HEK293 (cell line): ENCODE data around the gene GRIPAP1.

Experiments
- CTCF ChIA-PET: fragments of 350-600 bp; formaldehyde crosslinking; extraction: SDS; loops from one replicate; lab custom pipeline; 2021; ENCODE audit warnings: antibody characterized with exemption; lab: Yijun Ruan, JAX
- POLR2A ChIA-PET: fragments of 300-600 bp; formaldehyde crosslinking; extraction: SDS; loops from one replicate; lab custom pipeline; 2020; ENCODE audit warnings: antibody characterized with exemption, inconsistent platforms; lab: Yijun Ruan, JAX
- H3K27ac ChIP-seq: fragments of 200-500 bp; sonication (Bioruptor generic); 2 replicates; pipeline ENCODE4 v1.5.1; 2014; ENCODE audit warnings: low read depth, low read length, control low read depth, inconsistent platforms; ENCODE audit errors: extremely low read depth
- H3K36me3 ChIP-seq, 2 experiments: fragments of 200-500 bp in 1 of 2; sonication (Bioruptor generic) in 1 of 2; 1 replicate in 1 of 2; 2 replicates in 1 of 2; pipeline ENCODE4 v1.5.1; 2014 to 2017; ENCODE audit warnings: inconsistent platforms in 2 of 2, low read length in 2 of 2; ENCODE audit not compliant: control insufficient read depth in 2 of 2, insufficient read depth in 1 of 2
- H3K4me1 ChIP-seq: fragments of 200-500 bp; sonication (Bioruptor generic); 2 replicates; pipeline ENCODE4 v1.5.1; 2014; ENCODE audit warnings: mild to moderate bottlenecking, low read length, inconsistent platforms; ENCODE audit not compliant: control insufficient read depth, insufficient read depth
- H3K4me3 ChIP-seq: 2 replicates; pipeline ENCODE4 v1.5.1; 2011; ENCODE audit warnings: low read depth, mild to moderate bottlenecking, control low read depth, low read length, moderate library complexity
- H3K9me3 ChIP-seq: fragments of 200-500 bp; sonication (Bioruptor generic); 2 replicates; pipeline ENCODE4 v1.5.1; 2014; ENCODE audit warnings: low read depth, low read length, inconsistent platforms; ENCODE audit not compliant: control insufficient read depth, insufficient read depth
- CTCF ChIP-seq: fragments of 450-650 bp; formaldehyde crosslinking; IDR thresholded peaks from 2 replicates; pipeline ENCODE4 v1.5.1; 2016; ENCODE audit warnings: missing biosample characterization, missing genetic modification characterization
- GFI1B ChIP-seq: fragments of 450-650 bp; formaldehyde crosslinking; IDR thresholded peaks from 2 replicates; pipeline ENCODE4 v1.5.1; 2016; ENCODE audit warnings: missing biosample characterization, missing genetic modification characterization
- KLF10 ChIP-seq: fragments of 450-650 bp; IDR thresholded peaks from 2 replicates; pipeline ENCODE4 v1.5.1; 2018; ENCODE audit warnings: missing biosample characterization, mild to moderate bottlenecking, missing genetic modification characterization
- PRDM1 ChIP-seq: fragments of 450-650 bp; formaldehyde crosslinking; IDR thresholded peaks from 2 replicates; pipeline ENCODE4; 2016; ENCODE audit warnings: missing biosample characterization, missing genetic modification characterization
- SETDB1 ChIP-seq: IDR thresholded peaks from one replicate; pipeline ENCODE4 v1.6.1; 2017; ENCODE audit warnings: mild to moderate bottlenecking, low read length, moderate library complexity, mixed read lengths; ENCODE audit not compliant: insufficient read length
- ZBTB17 ChIP-seq: fragments of 450-650 bp; formaldehyde crosslinking; IDR thresholded peaks from 2 replicates; pipeline ENCODE4 v1.5.1; 2016; ENCODE audit warnings: missing biosample characterization, missing genetic modification characterization
- ZFP69B ChIP-seq: fragments of 450-650 bp; formaldehyde crosslinking; IDR thresholded peaks from 2 replicates; pipeline ENCODE4 v1.5.1; 2016; ENCODE audit warnings: missing biosample characterization, missing genetic modification characterization
- ZNF2 ChIP-seq: fragments of 450-650 bp; formaldehyde crosslinking; IDR thresholded peaks from 2 replicates; pipeline ENCODE4 v1.5.1; 2016; ENCODE audit warnings: missing biosample characterization, missing genetic modification characterization
- ZNF202 ChIP-seq: fragments of 450-650 bp; formaldehyde crosslinking; IDR thresholded peaks from 2 replicates; pipeline ENCODE4 v1.5.1; 2016; ENCODE audit warnings: missing biosample characterization, missing genetic modification characterization, borderline replicate concordance
- ZNF23 ChIP-seq: fragments of 450-650 bp; formaldehyde crosslinking; IDR thresholded peaks from 2 replicates; pipeline ENCODE4 v1.5.1; 2016; ENCODE audit warnings: missing biosample characterization, missing genetic modification characterization, borderline replicate concordance
- ZNF394 ChIP-seq: fragments of 450-650 bp; formaldehyde crosslinking; IDR thresholded peaks from 2 replicates; pipeline ENCODE4 v1.5.1; 2016; ENCODE audit warnings: missing biosample characterization, missing genetic modification characterization, mild to moderate bottlenecking, moderate library complexity, borderline replicate concordance
- ZNF600 ChIP-seq: fragments of 450-650 bp; formaldehyde crosslinking; IDR thresholded peaks from 2 replicates; pipeline ENCODE4 v1.5.1; 2016; ENCODE audit warnings: missing biosample characterization, missing genetic modification characterization
- ZNF610 ChIP-seq: fragments of 450-650 bp; formaldehyde crosslinking; IDR thresholded peaks from 2 replicates; pipeline ENCODE4 v1.5.1; 2016; ENCODE audit warnings: missing biosample characterization, missing genetic modification characterization, borderline replicate concordance
- ZNF654 ChIP-seq: fragments of 450-650 bp; formaldehyde crosslinking; IDR thresholded peaks from 2 replicates; pipeline ENCODE4 v1.5.1; 2016; ENCODE audit warnings: low read depth, missing biosample characterization, missing genetic modification characterization
- ZSCAN4 ChIP-seq: fragments of 450-650 bp; formaldehyde crosslinking; IDR thresholded peaks from 2 replicates; pipeline ENCODE4 v1.5.1; 2017; ENCODE audit warnings: missing biosample characterization, missing genetic modification characterization
- TF ChIP-seq, protein P1 (sequence below): fragments of 450-650 bp; formaldehyde crosslinking; IDR thresholded peaks from 2 replicates; pipeline ENCODE4 v1.5.1; 2016; ENCODE audit warnings: missing biosample characterization, missing genetic modification characterization
- TF ChIP-seq, protein P2 (sequence below): fragments of 450-650 bp; formaldehyde crosslinking; IDR thresholded peaks from 2 replicates; pipeline ENCODE4 v1.5.1; 2017; ENCODE audit warnings: missing biosample characterization, missing genetic modification characterization
- TF ChIP-seq, protein P3 (sequence below): fragments of 450-650 bp; formaldehyde crosslinking; IDR thresholded peaks from 2 replicates; pipeline ENCODE4 v1.5.1; 2016; ENCODE audit warnings: missing biosample characterization, missing genetic modification characterization

Gene GRIPAP1

DNA sequence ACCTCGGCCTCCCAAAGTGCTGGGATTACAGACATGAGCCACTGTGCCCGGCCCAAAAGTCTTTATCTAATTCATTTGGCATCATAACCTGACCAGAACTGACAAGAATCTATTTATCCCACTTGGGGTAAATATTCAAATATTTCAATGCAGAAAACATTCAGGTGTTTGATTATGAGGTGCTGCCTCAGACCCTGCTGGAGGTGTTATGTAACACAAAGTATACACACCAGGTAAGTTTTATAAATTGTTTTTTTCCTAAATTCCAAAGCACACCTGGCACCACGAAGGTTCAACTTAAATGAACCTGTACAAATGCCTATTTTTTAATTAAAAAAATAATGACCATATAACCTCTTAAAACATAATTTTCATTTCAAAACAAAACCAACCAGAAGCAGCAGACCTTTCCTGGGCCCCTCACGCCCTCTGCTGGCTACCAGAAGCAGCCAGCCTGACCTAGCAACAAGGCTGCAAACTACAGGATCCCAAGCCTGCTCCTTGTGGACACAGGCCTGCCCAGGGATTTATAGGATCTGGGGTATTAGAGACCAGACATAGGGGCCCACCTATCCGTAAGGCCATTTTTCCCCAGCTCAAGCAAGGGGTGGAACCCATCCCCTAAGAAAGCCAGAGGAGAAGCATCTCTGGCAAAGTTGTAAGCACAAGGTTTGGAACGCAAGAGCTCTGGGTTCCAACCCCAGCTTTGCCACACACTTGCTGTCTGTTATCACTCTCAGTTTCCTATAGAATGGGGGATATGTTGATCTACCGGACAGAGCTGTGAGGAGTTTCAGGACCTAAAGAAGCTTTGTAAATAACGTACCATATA is 56.3 kb downstream of the GRIPAP1 start:
- Histone ChIP-seq H3K36me3 (peaks cover 0 to 52% of the 10 kb centered on the region in 2 experiments; a peak in 2 of 3 replicates), H3K4me3 (no peak overlapping the region), H3K4me1 (no peaks in the 10 kb centered on the region), H3K27ac (no peak overlapping the region), H3K9me3 (no peaks in the 10 kb centered on the region)
- POLR2A ChIA-PET = interaction anchor here (0.6 kb wide), 1 partner anchor 12 kb away, joined by 4 read pairs; no protein-coding TSS in a partner anchor
- TF ChIP-seq ZNF654 (tag by site-specific recombination) (peak; percentile 62), ZNF600 (tag by site-specific recombination) (peak; percentile 44; the same call in 1 of the 2 replicates), CTCF (tag by site-specific recombination) (peak; percentile 39; the same call in 1 of the 2 replicates), ZNF202 (no peak), SETDB1 (no peak), ZNF2 (tag by site-specific recombination) (peak; percentile 66), ZFP69B (tag by site-specific recombination) (0 out of 2 replicates have a peak, but pooled peaks have one; percentile 19), ZBTB17 (tag by site-specific recombination) (0 out of 2 replicates have a peak, but pooled peaks have one; percentile 16)
- TF ChIP-seq, protein P1, sequence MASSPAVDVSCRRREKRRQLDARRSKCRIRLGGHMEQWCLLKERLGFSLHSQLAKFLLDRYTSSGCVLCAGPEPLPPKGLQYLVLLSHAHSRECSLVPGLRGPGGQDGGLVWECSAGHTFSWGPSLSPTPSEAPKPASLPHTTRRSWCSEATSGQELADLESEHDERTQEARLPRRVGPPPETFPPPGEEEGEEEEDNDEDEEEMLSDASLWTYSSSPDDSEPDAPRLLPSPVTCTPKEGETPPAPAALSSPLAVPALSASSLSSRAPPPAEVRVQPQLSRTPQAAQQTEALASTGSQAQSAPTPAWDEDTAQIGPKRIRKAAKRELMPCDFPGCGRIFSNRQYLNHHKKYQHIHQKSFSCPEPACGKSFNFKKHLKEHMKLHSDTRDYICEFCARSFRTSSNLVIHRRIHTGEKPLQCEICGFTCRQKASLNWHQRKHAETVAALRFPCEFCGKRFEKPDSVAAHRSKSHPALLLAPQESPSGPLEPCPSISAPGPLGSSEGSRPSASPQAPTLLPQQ (tag by site-specific recombination) = peak; percentile 47; the same call in 1 of the 2 replicates
- CTCF ChIA-PET = interaction anchor here (0.6 to 1.6 kb wide), 15 partner anchors 10 to 1402 kb away, joined by 3 to 9 read pairs (median 3); no protein-coding TSS in a partner anchor

DNA sequence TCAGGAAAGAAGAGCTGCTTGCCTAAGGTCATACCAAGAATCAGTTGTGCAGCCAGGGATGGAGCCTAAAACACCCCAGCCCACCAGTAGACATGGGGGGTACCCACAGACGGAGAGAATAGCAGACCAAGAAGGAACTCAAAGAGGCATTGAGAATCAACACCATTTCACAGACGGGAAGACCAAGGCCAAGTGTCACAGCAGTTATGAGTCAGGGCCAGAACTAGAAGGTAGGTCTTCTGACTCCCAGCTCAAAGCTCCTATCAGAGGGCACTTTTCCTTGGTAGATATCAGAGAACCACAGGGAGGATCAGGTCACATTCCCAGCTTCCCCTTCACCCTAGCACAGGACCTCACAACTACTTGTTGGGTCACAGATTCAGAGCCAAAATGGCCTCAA is 59.2 kb downstream of the GRIPAP1 start:
- TF ChIP-seq ZSCAN4 (tag by site-specific recombination) (no peak), ZNF610 (tag by site-specific recombination) (no peak), PRDM1 (tag by site-specific recombination) (no peak), KLF10 (tag by site-specific recombination) (no peak), GFI1B (tag by site-specific recombination) (no peak), ZNF394 (tag by site-specific recombination) (no peak), ZNF23 (tag by site-specific recombination) (no peak)
- TF ChIP-seq, protein P2, sequence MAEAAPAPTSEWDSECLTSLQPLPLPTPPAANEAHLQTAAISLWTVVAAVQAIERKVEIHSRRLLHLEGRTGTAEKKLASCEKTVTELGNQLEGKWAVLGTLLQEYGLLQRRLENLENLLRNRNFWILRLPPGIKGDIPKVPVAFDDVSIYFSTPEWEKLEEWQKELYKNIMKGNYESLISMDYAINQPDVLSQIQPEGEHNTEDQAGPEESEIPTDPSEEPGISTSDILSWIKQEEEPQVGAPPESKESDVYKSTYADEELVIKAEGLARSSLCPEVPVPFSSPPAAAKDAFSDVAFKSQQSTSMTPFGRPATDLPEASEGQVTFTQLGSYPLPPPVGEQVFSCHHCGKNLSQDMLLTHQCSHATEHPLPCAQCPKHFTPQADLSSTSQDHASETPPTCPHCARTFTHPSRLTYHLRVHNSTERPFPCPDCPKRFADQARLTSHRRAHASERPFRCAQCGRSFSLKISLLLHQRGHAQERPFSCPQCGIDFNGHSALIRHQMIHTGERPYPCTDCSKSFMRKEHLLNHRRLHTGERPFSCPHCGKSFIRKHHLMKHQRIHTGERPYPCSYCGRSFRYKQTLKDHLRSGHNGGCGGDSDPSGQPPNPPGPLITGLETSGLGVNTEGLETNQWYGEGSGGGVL = no peak
- TF ChIP-seq, protein P3, sequence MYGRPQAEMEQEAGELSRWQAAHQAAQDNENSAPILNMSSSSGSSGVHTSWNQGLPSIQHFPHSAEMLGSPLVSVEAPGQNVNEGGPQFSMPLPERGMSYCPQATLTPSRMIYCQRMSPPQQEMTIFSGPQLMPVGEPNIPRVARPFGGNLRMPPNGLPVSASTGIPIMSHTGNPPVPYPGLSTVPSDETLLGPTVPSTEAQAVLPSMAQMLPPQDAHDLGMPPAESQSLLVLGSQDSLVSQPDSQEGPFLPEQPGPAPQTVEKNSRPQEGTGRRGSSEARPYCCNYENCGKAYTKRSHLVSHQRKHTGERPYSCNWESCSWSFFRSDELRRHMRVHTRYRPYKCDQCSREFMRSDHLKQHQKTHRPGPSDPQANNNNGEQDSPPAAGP (tag by site-specific recombination) = no peak
- Histone ChIP-seq H3K27ac (no peak overlapping the region), H3K36me3 (peaks cover 0 to 67% of the 10 kb centered on the region in 2 experiments; a peak in 2 of 3 replicates), H3K4me1 (no peaks in the 10 kb centered on the region), H3K9me3 (no peaks in the 10 kb centered on the region), H3K4me3 (no peak overlapping the region)
- ChIA-PET POLR2A (no interaction called here), CTCF (no interaction called here)
